Measurements from ENCODE around the gene EPS15. TPM values are rescaled to one million over a fixed set of nuclear protein-coding genes. Genes with fewer than 3 reads are reported as not detected.
"Not testable (repeated sequence)": the region's sequence is repeated elsewhere in the genome, so short reads cannot be mapped to it uniquely, and the experiment has no call there.

Gene EPS15
- polyA plus RNA-seq, 1 donor (not counting 4 experiments of a cell fraction or from before 2014, with no cell fraction given), result 33.2 TPM

DNA sequence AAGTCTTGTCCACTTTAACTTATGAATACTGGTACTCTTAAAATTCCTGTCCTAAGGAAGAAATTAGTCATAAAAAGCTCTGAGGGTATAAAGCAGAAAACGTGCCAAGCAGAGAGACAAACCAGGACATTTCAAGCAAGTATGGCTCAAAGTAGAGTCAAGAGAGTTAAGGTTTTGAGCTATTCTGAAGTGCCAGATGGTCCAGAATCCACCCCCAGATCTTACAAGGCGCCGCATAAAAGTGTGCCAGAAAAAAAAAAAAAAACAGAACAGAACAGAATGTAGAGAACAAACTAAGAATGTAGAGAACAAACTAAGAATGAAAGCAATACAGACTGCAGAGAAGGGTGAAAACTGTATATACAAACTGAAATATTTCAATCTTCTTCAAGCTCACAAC, 12.5 kb downstream of the EPS15 start:
- Histone ChIP-seq H3K4me2 (ENCODE audit: control insufficient read depth, extremely low read depth, insufficient read depth, low read depth, low read length) (peak overlapping the region; percentile 18), H3K9me1 (ENCODE audit: control insufficient read depth, extremely low read depth, insufficient read depth, low read length) (no peaks in the 10 kb centered on the region), H3K27me3 (ENCODE audit: control insufficient read depth, extremely low read depth, insufficient read depth, low read length) (no peaks in the 10 kb centered on the region), H3K27ac (ENCODE audit: control insufficient read depth, insufficient read depth, low read length) (no peak overlapping the region), H3K4me3 (ENCODE audit: control insufficient read depth in 2 of 3, extremely low read depth in 1 of 3, insufficient read depth in 2 of 3, low read depth in 1 of 3, low read length in 3 of 3) (no peak overlapping the region), H3K9ac (ENCODE audit: control insufficient read depth, extremely low read depth, insufficient read depth, low read length) (no peak overlapping the region), H2AFZ (ENCODE audit: control insufficient read depth, low read length) (no peak overlapping the region), H4K20me1 (ENCODE audit: control insufficient read depth, extremely low read depth, insufficient read depth, low read length) (peaks cover 3% of the 10 kb centered on the region), H3K36me3 (ENCODE audit: control insufficient read depth in 2 of 2, extremely low read depth in 1 of 2, insufficient read depth in 2 of 2, low read length in 2 of 2) (no peaks in the 10 kb centered on the region), H3K79me2 (ENCODE audit: control insufficient read depth, insufficient read depth, low read length) (peaks cover 84% of the 10 kb centered on the region), H3K9me3 (ENCODE audit: control insufficient read depth, low read depth, low read length) (no peaks in the 10 kb centered on the region), H3K4me1 (ENCODE audit: control insufficient read depth, extremely low read depth, insufficient read depth, low read length) (peaks cover 3% of the 10 kb centered on the region)
- TF ChIP-seq, protein P1, sequence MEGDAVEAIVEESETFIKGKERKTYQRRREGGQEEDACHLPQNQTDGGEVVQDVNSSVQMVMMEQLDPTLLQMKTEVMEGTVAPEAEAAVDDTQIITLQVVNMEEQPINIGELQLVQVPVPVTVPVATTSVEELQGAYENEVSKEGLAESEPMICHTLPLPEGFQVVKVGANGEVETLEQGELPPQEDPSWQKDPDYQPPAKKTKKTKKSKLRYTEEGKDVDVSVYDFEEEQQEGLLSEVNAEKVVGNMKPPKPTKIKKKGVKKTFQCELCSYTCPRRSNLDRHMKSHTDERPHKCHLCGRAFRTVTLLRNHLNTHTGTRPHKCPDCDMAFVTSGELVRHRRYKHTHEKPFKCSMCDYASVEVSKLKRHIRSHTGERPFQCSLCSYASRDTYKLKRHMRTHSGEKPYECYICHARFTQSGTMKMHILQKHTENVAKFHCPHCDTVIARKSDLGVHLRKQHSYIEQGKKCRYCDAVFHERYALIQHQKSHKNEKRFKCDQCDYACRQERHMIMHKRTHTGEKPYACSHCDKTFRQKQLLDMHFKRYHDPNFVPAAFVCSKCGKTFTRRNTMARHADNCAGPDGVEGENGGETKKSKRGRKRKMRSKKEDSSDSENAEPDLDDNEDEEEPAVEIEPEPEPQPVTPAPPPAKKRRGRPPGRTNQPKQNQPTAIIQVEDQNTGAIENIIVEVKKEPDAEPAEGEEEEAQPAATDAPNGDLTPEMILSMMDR (optimal IDR thresholded peaks at IDR 0.05 in 1 of 3, IDR thresholded peaks at IDR 0.05 in 1 of 3, conservative IDR thresholded peaks at IDR 0.05 in 1 of 3; ENCODE audit: extremely low read depth in 1 of 3, insufficient read depth in 2 of 3, low read length in 3 of 3), result no peak
- dilution Hi-C loops (cut with MboI; ENCODE audit: extremely low pct_ligation_motif_present, low sequenced_read_pairs), result no loop called here
- FAIRE-seq (peak; percentile 5), DNase-seq (ENCODE audit: low read depth, low spot score) (no peak)

DNA sequence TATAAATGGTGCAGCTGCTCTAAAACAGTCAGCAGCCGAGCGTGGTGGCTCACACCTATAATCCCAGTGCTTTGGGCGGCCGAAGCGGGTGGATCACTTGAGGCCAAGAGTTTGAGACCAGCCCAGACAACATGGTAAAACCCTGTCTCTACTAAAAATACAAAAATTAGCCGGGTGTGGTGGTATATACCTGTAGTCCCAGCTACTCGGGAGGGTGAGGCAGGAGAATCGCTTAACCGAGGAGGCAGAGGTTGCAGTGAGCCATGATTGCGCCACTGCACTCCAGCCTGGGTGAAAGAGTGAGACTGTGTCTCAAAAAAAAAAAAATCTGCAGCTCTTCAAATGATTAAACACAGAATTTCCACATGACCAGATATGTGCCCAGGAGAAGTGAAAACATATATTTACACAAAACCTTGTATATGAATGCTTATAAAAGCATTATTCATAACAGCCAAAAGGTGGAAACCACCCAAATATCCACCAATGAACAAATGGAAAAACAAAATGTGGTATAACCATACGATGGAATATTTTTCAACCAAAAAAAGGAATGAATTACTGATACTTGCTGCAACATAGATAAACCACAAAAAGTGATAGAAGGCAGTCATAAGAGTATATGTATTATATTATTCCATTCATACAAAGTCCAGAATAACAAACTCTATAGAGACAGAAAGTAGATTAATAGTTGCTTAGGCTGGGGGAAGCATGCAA, 14.1 kb downstream of the EPS15 start:
- Histone ChIP-seq H3K9me3 (ENCODE audit: control insufficient read depth, low read depth, low read length) (no peaks in the 10 kb centered on the region), H2AFZ (ENCODE audit: control insufficient read depth, low read length) (no peak overlapping the region), H3K27ac (ENCODE audit: control insufficient read depth, insufficient read depth, low read length) (no peak overlapping the region), H3K4me1 (ENCODE audit: control insufficient read depth, extremely low read depth, insufficient read depth, low read length) (peaks cover 3% of the 10 kb centered on the region), H3K9me1 (ENCODE audit: control insufficient read depth, extremely low read depth, insufficient read depth, low read length) (no peaks in the 10 kb centered on the region), H4K20me1 (ENCODE audit: control insufficient read depth, extremely low read depth, insufficient read depth, low read length) (peaks cover 3% of the 10 kb centered on the region), H3K27me3 (ENCODE audit: control insufficient read depth, extremely low read depth, insufficient read depth, low read length) (no peaks in the 10 kb centered on the region), H3K4me2 (ENCODE audit: control insufficient read depth, extremely low read depth, insufficient read depth, low read depth, low read length) (no peak overlapping the region), H3K4me3 (ENCODE audit: control insufficient read depth in 2 of 3, extremely low read depth in 1 of 3, insufficient read depth in 2 of 3, low read depth in 1 of 3, low read length in 3 of 3) (no peak overlapping the region), H3K9ac (ENCODE audit: control insufficient read depth, extremely low read depth, insufficient read depth, low read length) (no peak overlapping the region), H3K36me3 (ENCODE audit: control insufficient read depth in 2 of 2, extremely low read depth in 1 of 2, insufficient read depth in 2 of 2, low read length in 2 of 2) (no peaks in the 10 kb centered on the region), H3K79me2 (ENCODE audit: control insufficient read depth, insufficient read depth, low read length) (peaks cover 80% of the 10 kb centered on the region)
- dilution Hi-C loops (cut with MboI; ENCODE audit: extremely low pct_ligation_motif_present, low sequenced_read_pairs), result no loop called here
- DNase-seq (ENCODE audit: low read depth, low spot score), result no peak
- no peak for FAIRE-seq
- TF ChIP-seq, protein P1 (optimal IDR thresholded peaks at IDR 0.05 in 1 of 3, IDR thresholded peaks at IDR 0.05 in 1 of 3, conservative IDR thresholded peaks at IDR 0.05 in 1 of 3; ENCODE audit: extremely low read depth in 1 of 3, insufficient read depth in 2 of 3, low read length in 3 of 3), result no peak
- no peak for TF ChIP-seq EZH2 (IDR thresholded peaks at IDR 0.05; ENCODE audit: low read length)

DNA sequence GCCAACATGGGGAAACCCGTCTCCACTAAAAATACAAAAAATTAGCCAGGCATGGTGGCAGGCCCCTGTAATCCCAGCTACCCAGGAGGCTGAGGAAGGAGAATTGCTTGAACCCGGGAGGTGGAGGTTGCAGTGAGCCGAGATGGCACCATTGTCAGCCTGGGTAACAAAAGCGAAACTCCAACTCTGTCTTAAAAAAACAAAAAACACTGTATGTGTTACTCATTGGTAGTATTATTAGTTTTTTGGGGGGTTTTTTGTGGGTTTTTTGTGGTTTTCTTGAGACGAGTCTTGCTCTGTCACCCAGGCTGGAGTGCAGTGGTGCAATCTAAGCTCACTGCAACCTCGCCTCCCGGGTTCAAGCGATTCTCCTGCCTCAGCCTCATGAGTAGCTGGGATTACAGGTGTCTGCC, 17.8 kb downstream of the EPS15 start:
- H3K36me3 ChIP-seq (ENCODE audit: control insufficient read depth in 2 of 2, extremely low read depth in 1 of 2, insufficient read depth in 2 of 2, low read length in 2 of 2); H4K20me1 ChIP-seq (ENCODE audit: control insufficient read depth, extremely low read depth, insufficient read depth, low read length); H2AFZ ChIP-seq (ENCODE audit: control insufficient read depth, low read length); H3K27me3 ChIP-seq (ENCODE audit: control insufficient read depth, extremely low read depth, insufficient read depth, low read length); H3K4me3 ChIP-seq (ENCODE audit: control insufficient read depth in 2 of 3, extremely low read depth in 1 of 3, insufficient read depth in 2 of 3, low read depth in 1 of 3, low read length in 3 of 3); H3K9me3 ChIP-seq (ENCODE audit: control insufficient read depth, low read depth, low read length); H3K9me1 ChIP-seq (ENCODE audit: control insufficient read depth, extremely low read depth, insufficient read depth, low read length); H3K4me2 ChIP-seq (ENCODE audit: control insufficient read depth, extremely low read depth, insufficient read depth, low read depth, low read length); H3K27ac ChIP-seq (ENCODE audit: control insufficient read depth, insufficient read depth, low read length); H3K4me1 ChIP-seq (ENCODE audit: control insufficient read depth, extremely low read depth, insufficient read depth, low read length); FAIRE-seq; dilution Hi-C loops (cut with MboI; ENCODE audit: extremely low pct_ligation_motif_present, low sequenced_read_pairs); DNase-seq (ENCODE audit: low read depth, low spot score); H3K9ac ChIP-seq (ENCODE audit: control insufficient read depth, extremely low read depth, insufficient read depth, low read length): not testable (repeated sequence)
- H3K79me2 ChIP-seq (ENCODE audit: control insufficient read depth, insufficient read depth, low read length), result peaks cover 77% of the 10 kb centered on the region

Data from keratinocyte (primary cell).